Parathyroid adenoma (tissue), 2 donors: ENCODE data around the gene DPF3.

Experiments
- H2AFZ ChIP-seq: fragments of 300-600 bp; sonication (generic); one replicate; pipeline ENCODE4 v1.7.0; 2017; ENCODE audit warnings: antibody characterized with exemption, mild to moderate bottlenecking
- H3K27ac ChIP-seq: fragments of 300-600 bp; sonication (generic); one replicate; pipeline ENCODE4 v1.7.0; 2017
- H3K27me3 ChIP-seq: fragments of 300-600 bp; sonication (generic); one replicate; pipeline ENCODE4 v1.7.0; 2017; ENCODE audit warnings: low read length; ENCODE audit not compliant: control insufficient read depth, insufficient read depth
- H3K36me3 ChIP-seq: fragments of 300-600 bp; sonication (generic); one replicate; pipeline ENCODE4 v1.7.0; 2017; ENCODE audit warnings: low read length; ENCODE audit not compliant: control insufficient read depth, insufficient read depth
- H3K4me1 ChIP-seq: fragments of 300-600 bp; sonication (generic); one replicate; pipeline ENCODE4 v1.7.0; 2017; ENCODE audit warnings: control low read depth
- H3K4me2 ChIP-seq: fragments of 300-600 bp; sonication (generic); one replicate; pipeline ENCODE4 v1.7.0; 2017; ENCODE audit warnings: low read length
- H3K4me3 ChIP-seq: fragments of 300-600 bp; sonication (generic); one replicate; pipeline ENCODE4 v1.7.0; 2017; ENCODE audit warnings: low read depth, low read length
- H3K79me2 ChIP-seq: fragments of 300-600 bp; sonication (generic); one replicate; pipeline ENCODE4 v1.7.0; 2017; ENCODE audit warnings: control low read depth
- H3K9ac ChIP-seq: fragments of 300-600 bp; sonication (generic); one replicate; pipeline ENCODE4 v1.7.0; 2017; ENCODE audit warnings: mild to moderate bottlenecking
- H3K9me3 ChIP-seq: fragments of 300-600 bp; sonication (generic); one replicate; pipeline ENCODE4 v1.7.0; 2017; ENCODE audit warnings: low read length; ENCODE audit not compliant: control insufficient read depth
- CTCF ChIP-seq: fragments of 300-600 bp; sonication (generic); IDR thresholded peaks from one replicate; pipeline ENCODE4 v1.7.0; 2017; ENCODE audit warnings: antibody characterized with exemption, mild to moderate bottlenecking
- donor health status: primary hyperparathyroidism.

Gene DPF3

GRCh38 chr14:72619881-72620280 is 274.0 kb downstream of the DPF3 start:
- TF ChIP-seq CTCF, result no peak
- H3K27ac ChIP-seq, result no peak overlapping the region

GRCh38 chr14:72619111-72619571 is 274.8 kb downstream of the DPF3 start:
- H3K36me3 ChIP-seq, result no peaks in the 10 kb centered on the region
- H3K4me2 ChIP-seq, result no peak overlapping the region
- no peak overlapping the region for H3K27ac ChIP-seq
- H2AFZ ChIP-seq, result no peak overlapping the region
- peaks cover 32% of the 10 kb centered on the region for H3K4me1 ChIP-seq
- no peaks in the 10 kb centered on the region for H3K9me3 ChIP-seq
- H3K79me2 ChIP-seq, result no peaks in the 10 kb centered on the region
- H3K9ac ChIP-seq, result no peak overlapping the region
- H3K4me3 ChIP-seq, result no peak overlapping the region
- TF ChIP-seq CTCF, result no peak
- no peaks in the 10 kb centered on the region for H3K27me3 ChIP-seq

More at GRCh38 chr14:72619881-72620280, 274.0 kb downstream of the DPF3 start:
- no peaks in the 10 kb centered on the region for H3K9me3 ChIP-seq
- H2AFZ ChIP-seq, result no peak overlapping the region
- H3K4me3 ChIP-seq, result no peak overlapping the region
- no peaks in the 10 kb centered on the region for H3K36me3 ChIP-seq
- no peak overlapping the region for H3K9ac ChIP-seq
- H3K27me3 ChIP-seq, result no peaks in the 10 kb centered on the region
- no peaks in the 10 kb centered on the region for H3K79me2 ChIP-seq
- no peak overlapping the region for H3K4me2 ChIP-seq
- peaks cover 31% of the 10 kb centered on the region for H3K4me1 ChIP-seq

GRCh38 chr14:72618424-72618823 is 275.5 kb downstream of the DPF3 start:
- Histone ChIP-seq H3K4me2 (no peak overlapping the region), H3K27me3 (no peaks in the 10 kb centered on the region), H3K79me2 (no peaks in the 10 kb centered on the region), H3K9me3 (no peaks in the 10 kb centered on the region), H3K27ac (peak overlapping the region; percentile 60), H3K4me3 (no peak overlapping the region), H3K4me1 (peaks cover 39% of the 10 kb centered on the region), H2AFZ (no peak overlapping the region), H3K36me3 (no peaks in the 10 kb centered on the region), H3K9ac (no peak overlapping the region)
- TF ChIP-seq CTCF, result no peak

GRCh38 chr14:72617391-72618031 is 276.4 kb downstream of the DPF3 start:
- H2AFZ ChIP-seq, result peak overlapping the region; percentile 72
- no peaks in the 10 kb centered on the region for H3K36me3 ChIP-seq
- no peak for TF ChIP-seq CTCF
- no peaks in the 10 kb centered on the region for H3K27me3 ChIP-seq
- no peaks in the 10 kb centered on the region for H3K79me2 ChIP-seq
- H3K4me2 ChIP-seq, result peak overlapping the region; percentile 44
- no peak overlapping the region for H3K4me3 ChIP-seq
- H3K9ac ChIP-seq, result no peak overlapping the region
- H3K4me1 ChIP-seq, result peaks cover 49% of the 10 kb centered on the region
- H3K9me3 ChIP-seq, result no peaks in the 10 kb centered on the region
- H3K27ac ChIP-seq, result peak overlapping the region; percentile 60

- H3K9ac ChIP-seq, result no peak overlapping the region
- peak overlapping the region; percentile 19 for H3K4me2 ChIP-seq
- H3K9me3 ChIP-seq, result no peaks in the 10 kb centered on the region
- H3K27me3 ChIP-seq, result no peaks in the 10 kb centered on the region
- TF ChIP-seq CTCF, result no peak
- H3K27ac ChIP-seq, result peak overlapping the region; percentile 60
- H3K36me3 ChIP-seq, result no peaks in the 10 kb centered on the region
- H3K79me2 ChIP-seq, result no peaks in the 10 kb centered on the region
- no peak overlapping the region for H2AFZ ChIP-seq
- peaks cover 50% of the 10 kb centered on the region for H3K4me1 ChIP-seq
- no peak overlapping the region for H3K4me3 ChIP-seq
Measured at GRCh38 chr14:72616811-72617210, 277.1 kb downstream of the DPF3 start.
